ENCODE measurements around the gene HGS.

GRCh38 chr17:81737947-81738800 is 54.4 kb downstream of the HGS start:
- TF ChIP-seq CTCF (IDR thresholded peaks at IDR 0.05) (no peak), POLR2AphosphoS5 (IDR thresholded peaks at IDR 0.05) (no peak), POLR2A (IDR thresholded peaks at IDR 0.05) (no peak)
